ENCODE results near the gene CKLF.

CKLF gene

DNA sequence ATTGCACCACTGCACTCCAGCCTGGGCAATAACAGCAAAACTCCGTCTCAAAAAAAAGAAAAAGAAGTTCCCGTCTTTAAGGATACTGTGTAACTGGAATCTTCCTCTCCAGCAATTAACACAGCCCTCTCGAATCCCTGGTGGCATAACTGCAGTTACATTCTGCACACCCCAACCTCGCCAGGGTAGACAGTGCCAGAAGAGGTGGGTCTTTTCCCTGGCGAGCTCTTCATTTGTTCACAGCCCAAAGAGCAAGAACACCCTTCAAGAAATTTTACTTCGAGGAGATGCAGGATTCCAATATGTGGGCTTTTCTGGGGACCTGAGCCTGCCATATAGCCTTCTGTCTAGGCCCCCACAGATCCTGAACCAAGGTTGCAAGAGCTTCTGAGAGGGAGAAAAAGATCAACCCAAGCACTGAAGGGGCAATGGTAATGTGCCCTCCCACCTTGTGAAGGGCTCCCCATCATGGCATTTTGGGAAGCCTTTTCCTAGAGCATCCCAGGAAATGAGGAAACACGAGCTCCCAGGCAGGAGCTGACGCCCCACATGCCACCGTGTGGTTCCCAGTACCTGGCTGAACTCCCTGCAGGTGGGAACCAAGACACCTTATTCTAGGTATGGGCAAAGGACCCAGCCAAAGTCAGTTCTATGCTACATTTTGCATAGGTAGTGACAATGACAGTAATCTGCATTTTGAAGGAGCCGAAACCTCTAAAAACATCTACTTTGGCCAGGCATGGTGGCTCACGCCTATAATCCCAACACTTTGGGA is 29.4 kb upstream of the CKLF start:
- Histone ChIP-seq H3K27ac (ENCODE audit: low read depth, low read length, poor library complexity, severe bottlenecking) (peak overlapping the region; percentile 94), H3K9ac (ENCODE audit: low read length) (no peak overlapping the region; the same call in 1 of the 2 replicates), H3K4me3 (ENCODE audit: low read depth, low read length, poor library complexity, severe bottlenecking) (no peak overlapping the region), H2AFZ (ENCODE audit: low read length) (no peak overlapping the region), H3K4me2 (ENCODE audit: low read length) (peak overlapping the region; percentile 40; the same call in 1 of the 2 replicates), H3F3A (ENCODE audit: insufficient read depth, low read length) (no peaks in the 10 kb centered on the region), H3K9me2 (ENCODE audit: low read depth, low read length) (no peaks in the 10 kb centered on the region), H3K27me3 (ENCODE audit: insufficient read depth, low read length) (no peaks in the 10 kb centered on the region), H3K36me3 (ENCODE audit: insufficient read depth, low read length) (no peaks in the 10 kb centered on the region), H3K4me1 (ENCODE audit: insufficient read depth, low read length, severe bottlenecking) (peaks cover 73% of the 10 kb centered on the region), H4K20me1 (ENCODE audit: insufficient read depth, low read length) (no peaks in the 10 kb centered on the region), H3K9me3 (ENCODE audit: low read length) (no peaks in the 10 kb centered on the region), H3K79me2 (ENCODE audit: insufficient read depth, low read length) (no peaks in the 10 kb centered on the region)
- TF ChIP-seq, protein P1, sequence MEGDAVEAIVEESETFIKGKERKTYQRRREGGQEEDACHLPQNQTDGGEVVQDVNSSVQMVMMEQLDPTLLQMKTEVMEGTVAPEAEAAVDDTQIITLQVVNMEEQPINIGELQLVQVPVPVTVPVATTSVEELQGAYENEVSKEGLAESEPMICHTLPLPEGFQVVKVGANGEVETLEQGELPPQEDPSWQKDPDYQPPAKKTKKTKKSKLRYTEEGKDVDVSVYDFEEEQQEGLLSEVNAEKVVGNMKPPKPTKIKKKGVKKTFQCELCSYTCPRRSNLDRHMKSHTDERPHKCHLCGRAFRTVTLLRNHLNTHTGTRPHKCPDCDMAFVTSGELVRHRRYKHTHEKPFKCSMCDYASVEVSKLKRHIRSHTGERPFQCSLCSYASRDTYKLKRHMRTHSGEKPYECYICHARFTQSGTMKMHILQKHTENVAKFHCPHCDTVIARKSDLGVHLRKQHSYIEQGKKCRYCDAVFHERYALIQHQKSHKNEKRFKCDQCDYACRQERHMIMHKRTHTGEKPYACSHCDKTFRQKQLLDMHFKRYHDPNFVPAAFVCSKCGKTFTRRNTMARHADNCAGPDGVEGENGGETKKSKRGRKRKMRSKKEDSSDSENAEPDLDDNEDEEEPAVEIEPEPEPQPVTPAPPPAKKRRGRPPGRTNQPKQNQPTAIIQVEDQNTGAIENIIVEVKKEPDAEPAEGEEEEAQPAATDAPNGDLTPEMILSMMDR (IDR thresholded peaks at IDR 0.05; ENCODE audit: low read length), result no peak
- TF ChIP-seq EZH2 (IDR thresholded peaks at IDR 0.05; ENCODE audit: borderline replicate concordance, low read length), result no peak

DNA sequence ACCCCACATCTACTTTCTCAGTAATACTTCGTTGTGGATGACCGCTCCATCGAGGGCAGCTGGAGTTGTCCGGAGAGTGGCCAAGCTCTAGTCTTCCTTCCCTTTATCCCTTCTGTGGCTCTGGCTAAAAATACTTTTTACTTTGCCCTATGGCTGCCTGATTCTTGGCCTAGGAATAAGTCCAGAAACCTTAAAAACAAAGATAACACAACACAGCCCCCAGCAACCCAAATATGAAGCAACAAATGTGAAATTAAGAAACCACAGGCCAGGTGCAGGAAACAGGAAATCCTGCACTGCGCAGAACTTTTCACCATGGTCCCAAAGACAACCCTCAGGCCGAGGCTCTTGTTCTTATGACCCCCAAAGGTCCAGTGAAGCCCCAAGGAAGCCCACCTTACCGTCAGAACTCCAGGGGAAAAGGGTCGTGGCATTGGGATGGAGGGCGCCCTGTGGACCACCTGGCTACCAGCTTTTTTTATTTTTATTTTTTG is 28.5 kb upstream of the CKLF start:
- no peak overlapping the region for H2AFZ ChIP-seq (ENCODE audit: low read length)
- H3K9me3 ChIP-seq (ENCODE audit: low read length), result no peaks in the 10 kb centered on the region
- H3K79me2 ChIP-seq (ENCODE audit: insufficient read depth, low read length), result no peaks in the 10 kb centered on the region
- H3K9me2 ChIP-seq (ENCODE audit: low read depth, low read length), result no peaks in the 10 kb centered on the region
- no peaks in the 10 kb centered on the region for H3F3A ChIP-seq (ENCODE audit: insufficient read depth, low read length)
- H3K36me3 ChIP-seq (ENCODE audit: insufficient read depth, low read length), result no peaks in the 10 kb centered on the region
- no peaks in the 10 kb centered on the region for H3K27me3 ChIP-seq (ENCODE audit: insufficient read depth, low read length)
- H3K4me3 ChIP-seq (ENCODE audit: low read depth, low read length, poor library complexity, severe bottlenecking), result no peak overlapping the region
- H3K4me1 ChIP-seq (ENCODE audit: insufficient read depth, low read length, severe bottlenecking), result peaks cover 73% of the 10 kb centered on the region
- H3K4me2 ChIP-seq (ENCODE audit: low read length), result peak overlapping the region; percentile 40
- H3K27ac ChIP-seq (ENCODE audit: low read depth, low read length, poor library complexity, severe bottlenecking), result peak overlapping the region; percentile 94
- no peak for TF ChIP-seq EZH2 (IDR thresholded peaks at IDR 0.05; ENCODE audit: borderline replicate concordance, low read length)
- TF ChIP-seq, protein P1 (IDR thresholded peaks at IDR 0.05; ENCODE audit: low read length), result no peak
- no peaks in the 10 kb centered on the region for H4K20me1 ChIP-seq (ENCODE audit: insufficient read depth, low read length)
- peak overlapping the region; percentile 30; the same call in 1 of the 2 replicates for H3K9ac ChIP-seq (ENCODE audit: low read length)

- Histone ChIP-seq H3K36me3 (ENCODE audit: insufficient read depth, low read length) (no peaks in the 10 kb centered on the region), H3K4me3 (ENCODE audit: low read depth, low read length, poor library complexity, severe bottlenecking) (no peak overlapping the region), H3K27me3 (ENCODE audit: insufficient read depth, low read length) (no peaks in the 10 kb centered on the region), H3K79me2 (ENCODE audit: insufficient read depth, low read length) (no peaks in the 10 kb centered on the region), H3F3A (ENCODE audit: insufficient read depth, low read length) (no peaks in the 10 kb centered on the region), H4K20me1 (ENCODE audit: insufficient read depth, low read length) (no peaks in the 10 kb centered on the region), H2AFZ (ENCODE audit: low read length) (no peak overlapping the region), H3K4me1 (ENCODE audit: insufficient read depth, low read length, severe bottlenecking) (peaks cover 73% of the 10 kb centered on the region), H3K9me2 (ENCODE audit: low read depth, low read length) (no peaks in the 10 kb centered on the region), H3K27ac (ENCODE audit: low read depth, low read length, poor library complexity, severe bottlenecking) (peak overlapping the region; percentile 94), H3K9me3 (ENCODE audit: low read length) (no peaks in the 10 kb centered on the region), H3K4me2 (ENCODE audit: low read length) (peak overlapping the region; percentile 37), H3K9ac (ENCODE audit: low read length) (peak overlapping the region; percentile 30; the same call in 1 of the 2 replicates)
- no peak for TF ChIP-seq EZH2 (IDR thresholded peaks at IDR 0.05; ENCODE audit: borderline replicate concordance, low read length)
- TF ChIP-seq, protein P1 (IDR thresholded peaks at IDR 0.05; ENCODE audit: low read length), result no peak
Observed at GRCh38 chr16:66524601-66525164, 27.7 kb upstream of the CKLF start.
